B cell (primary cell): ENCODE measurements around the gene LMAN1L. TPM values are rescaled to one million over a fixed set of nuclear protein-coding genes. Genes with fewer than 3 reads are reported as not detected.

Experiments
- ATAC-seq: fragments of 200-7000 bp; cut with Tn5 transposase; one replicate; pipeline ENCODE4 v1.10.0; 2021; ENCODE audit warnings: low read depth, mild to moderate bottlenecking, moderate number of reproducible peaks, moderate library complexity
- CTCF ChIA-PET: fragments of 350-600 bp; sonication (Branson Sonifier 250); formaldehyde crosslinking; loops from one replicate; lab custom pipeline; 2021; ENCODE audit warnings: antibody characterized with exemption, inconsistent platforms; lab: Charles Lee
- POLR2A ChIA-PET: fragments of 350-600 bp; sonication (Branson Sonifier 250); formaldehyde crosslinking; loops from one replicate; lab custom pipeline; 2021; ENCODE audit warnings: antibody characterized with exemption; lab: Charles Lee
- DNase-seq: peaks from one replicate; pipeline ENCODE4 v3.0.0; 2013
- H2AFZ ChIP-seq: 2 replicates; pipeline ENCODE4 v1.6.1; 2012; ENCODE audit warnings: mild to moderate bottlenecking, low read depth, low read length; ENCODE audit not compliant: insufficient read depth, poor library complexity, severe bottlenecking
- H3K27ac ChIP-seq, 2 donors: 1 replicate in 1 of 2; 2 replicates in 1 of 2; pipeline ENCODE4 v1.5.1; 2012 to 2013; ENCODE audit warnings: low read length in 2 of 2, mild to moderate bottlenecking in 2 of 2, moderate library complexity in 1 of 2
- H3K27me3 ChIP-seq, 4 experiments: fragments of 200-600 bp in 1 of 4; sonication (generic) in 1 of 4; replicated peaks in 1 of 4; 1 replicate in 2 of 4; 2 replicates in 2 of 4; pipeline versions ENCODE4 v1.6.1 to v1.7.0; 2013 to 2016; ENCODE audit warnings: low read length in 3 of 4, mild to moderate bottlenecking in 2 of 4, mixed read lengths in 1 of 4, moderate library complexity in 1 of 4; ENCODE audit not compliant: insufficient read depth in 4 of 4, control insufficient read depth in 3 of 4; ENCODE audit errors: control extremely low read depth in 1 of 4
- H3K36me3 ChIP-seq, 2 experiments: replicated peaks in 1 of 2; 1 replicate in 1 of 2; 2 replicates in 1 of 2; pipeline versions ENCODE4 v1.6.1 to v1.7.1; 2013; ENCODE audit warnings: low read length in 1 of 2; ENCODE audit not compliant: insufficient read depth in 2 of 2, control insufficient read depth in 1 of 2; ENCODE audit errors: control extremely low read depth in 1 of 2, extremely low read depth in 1 of 2
- H3K4me1 ChIP-seq, 2 donors: fragments of 200-600 bp in 1 of 2; sonication (generic) in 1 of 2; 1 replicate in 1 of 2; 2 replicates in 1 of 2; pipeline versions ENCODE4 v1.5.1 to v1.6.1; 2013 to 2017; ENCODE audit warnings: low read length in 2 of 2; ENCODE audit not compliant: control insufficient read depth in 2 of 2, insufficient read depth in 2 of 2
- H3K4me2 ChIP-seq: replicated peaks from 2 replicates; pipeline ENCODE3; 2012; ENCODE audit warnings: mild to moderate bottlenecking, low read depth, low read length; ENCODE audit not compliant: poor library complexity, severe bottlenecking
- H3K4me3 ChIP-seq, 5 experiments: fragments of 200-600 bp in 1 of 5; sonication (generic) in 1 of 5; 1 replicate in 3 of 5; 2 replicates in 2 of 5; pipeline versions ENCODE4 v1.5.1 to v1.7.0; 2011 to 2016; ENCODE audit warnings: low read length in 4 of 5, mild to moderate bottlenecking in 4 of 5, low read depth in 2 of 5, control low read depth in 1 of 5, moderate library complexity in 1 of 5; ENCODE audit not compliant: insufficient read depth in 1 of 5; ENCODE audit errors: control extremely low read depth in 1 of 5, extremely low read depth in 1 of 5
- H3K79me2 ChIP-seq: fragments of 200-600 bp; sonication (generic); one replicate; pipeline ENCODE4 v1.6.0; 2016; ENCODE audit warnings: low read length; ENCODE audit not compliant: control insufficient read depth, insufficient read depth
- H3K9ac ChIP-seq: fragments of 200-600 bp; sonication (generic); 2 replicates; pipeline ENCODE4 v1.6.1; 2017; ENCODE audit warnings: mild to moderate bottlenecking, low read length, moderate library complexity
- H3K9me3 ChIP-seq, 3 donors: one replicate each; pipeline versions ENCODE4 v1.6.1 to v1.7.1; 2013; ENCODE audit warnings: low read length in 2 of 3; ENCODE audit not compliant: control insufficient read depth in 2 of 3, insufficient read depth in 1 of 3; ENCODE audit errors: control extremely low read depth in 1 of 3
- H4K20me1 ChIP-seq: 2 replicates; pipeline ENCODE4 v1.6.0; 2012; ENCODE audit warnings: mild to moderate bottlenecking, low read length; ENCODE audit not compliant: insufficient read depth, control insufficient read depth, poor library complexity, severe bottlenecking
- H3K27ac Mint-ChIP-seq: one replicate; pipeline ENCODE4 v1.8.0; 2021; ENCODE audit warnings: mixed read lengths
- H3K27me3 Mint-ChIP-seq: one replicate; pipeline ENCODE4 v1.8.0; 2021; ENCODE audit warnings: mixed read lengths
- H3K4me1 Mint-ChIP-seq: one replicate; pipeline ENCODE4 v1.8.0; 2021; ENCODE audit warnings: mixed read lengths
- H3K4me3 Mint-ChIP-seq: one replicate; pipeline ENCODE4 v1.8.0; 2021; ENCODE audit warnings: mixed read lengths
- H3K9me3 Mint-ChIP-seq: one replicate; pipeline ENCODE4 v1.8.0; 2022; ENCODE audit warnings: mixed read lengths; ENCODE audit not compliant: insufficient read depth
- CTCF ChIP-seq: fragments of 200-600 bp; IDR thresholded peaks from one replicate; pipeline ENCODE4 v1.8.0; 2022; ENCODE audit warnings: antibody characterized with exemption, mild to moderate bottlenecking
- EZH2 ChIP-seq: IDR thresholded peaks from 2 replicates; pipeline ENCODE4 v1.6.1; 2012; ENCODE audit warnings: borderline replicate concordance, low read depth, mild to moderate bottlenecking, moderate library complexity, low read length; ENCODE audit not compliant: insufficient read depth, poor library complexity, severe bottlenecking
- WGBS: methylation state at CpG from one replicate; pipeline ENCODE4 v1.1.5; 2013; ENCODE audit warnings: missing lambda C conversion rate; ENCODE audit not compliant: insufficient coverage; 5-methylcytosine and 5-hydroxymethylcytosine counted together
- intact Hi-C: fragments of 100-400 bp; cut with micrococcal nuclease; formaldehyde crosslinking; loops from one replicate; pipeline ENCODE4 v1.10.0; 2022
- polyA plus RNA-seq: library from polyadenylated mRNA; depleted of rRNA; stranded (reverse); fragments of >200 nt; gene quantifications from 2 replicates; pipeline ENCODE4 v1.2.3, GENCODE V29; 2012
- total RNA-seq, 2 donors: library from RNA; stranded (reverse); fragments of 120-200 nt in 1 of 2; gene quantifications; 1 replicate in 1 of 2; 2 replicates in 1 of 2; pipeline versions ENCODE4 v1.2.3 to v1.2.4, GENCODE V29; 2013 to 2022

The LMAN1L gene
- total and polyA plus RNA-seq, 2 donors (not counting 1 experiment from before 2014, with no cell fraction given), result 0.60 to 1.1 TPM

DNA sequence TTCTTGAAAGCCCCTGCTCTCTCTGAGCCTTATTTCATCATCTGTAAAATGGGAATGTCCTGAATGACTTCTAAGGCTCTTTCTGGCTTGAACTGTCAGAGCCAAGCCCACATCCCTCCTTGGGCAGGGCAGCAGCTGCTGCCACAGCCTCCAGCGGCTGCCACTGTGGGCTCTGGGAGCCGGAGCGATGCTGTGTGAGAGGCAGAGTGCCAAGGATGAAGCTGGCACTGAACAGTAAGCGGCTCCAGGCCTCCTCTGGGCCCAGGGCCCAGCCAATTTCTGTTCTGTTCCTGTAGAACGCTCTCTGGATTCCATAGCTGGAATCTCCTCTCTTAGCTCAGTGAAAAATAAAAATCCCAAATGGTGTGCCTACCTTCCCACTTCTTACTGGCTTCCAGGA, 18.2 kb downstream of the LMAN1L start:
- peaks cover 8% of the 10 kb centered on the region for H3K4me1 Mint-ChIP-seq
- H3K4me3 Mint-ChIP-seq, result no peak overlapping the region
- H3K27ac Mint-ChIP-seq, result no peak overlapping the region
- DNase-seq (no peak), ATAC-seq (no peak)
- H3K36me3 ChIP-seq, result no peaks in the 10 kb centered on the region
- peaks cover 4% of the 10 kb centered on the region for H4K20me1 ChIP-seq
- peaks cover 0 to 35% (median 13%) of the 10 kb centered on the region in 4 experiments for H3K27me3 ChIP-seq
- 93% methylated on average over 5 of the region's 5 CpGs for WGBS
- intact Hi-C loops, result no loop called here
- POLR2A ChIA-PET, result no interaction called here
- no peaks in the 10 kb centered on the region for H3K9me3 Mint-ChIP-seq
- no peaks in the 10 kb centered on the region for H3K79me2 ChIP-seq
- TF ChIP-seq CTCF (no peak), EZH2 (no peak)
- no peak overlapping the region for H3K27ac ChIP-seq
- H3K4me1 ChIP-seq, result peaks cover 5 to 19% of the 10 kb centered on the region in 2 donors
- no peak overlapping the region for H2AFZ ChIP-seq
- H3K4me2 ChIP-seq, result no peak overlapping the region
- no peak overlapping the region for H3K9ac ChIP-seq
- peaks cover 0 to 16% (median 0%) of the 10 kb centered on the region in 3 donors for H3K9me3 ChIP-seq
- peaks cover 24% of the 10 kb centered on the region for H3K27me3 Mint-ChIP-seq
- no peak overlapping the region for H3K4me3 ChIP-seq
- CTCF ChIA-PET, result interaction anchor here (6.6 kb wide), 1 partner anchor 61 kb away, joined by 46 read pairs; no protein-coding TSS in a partner anchor

DNA sequence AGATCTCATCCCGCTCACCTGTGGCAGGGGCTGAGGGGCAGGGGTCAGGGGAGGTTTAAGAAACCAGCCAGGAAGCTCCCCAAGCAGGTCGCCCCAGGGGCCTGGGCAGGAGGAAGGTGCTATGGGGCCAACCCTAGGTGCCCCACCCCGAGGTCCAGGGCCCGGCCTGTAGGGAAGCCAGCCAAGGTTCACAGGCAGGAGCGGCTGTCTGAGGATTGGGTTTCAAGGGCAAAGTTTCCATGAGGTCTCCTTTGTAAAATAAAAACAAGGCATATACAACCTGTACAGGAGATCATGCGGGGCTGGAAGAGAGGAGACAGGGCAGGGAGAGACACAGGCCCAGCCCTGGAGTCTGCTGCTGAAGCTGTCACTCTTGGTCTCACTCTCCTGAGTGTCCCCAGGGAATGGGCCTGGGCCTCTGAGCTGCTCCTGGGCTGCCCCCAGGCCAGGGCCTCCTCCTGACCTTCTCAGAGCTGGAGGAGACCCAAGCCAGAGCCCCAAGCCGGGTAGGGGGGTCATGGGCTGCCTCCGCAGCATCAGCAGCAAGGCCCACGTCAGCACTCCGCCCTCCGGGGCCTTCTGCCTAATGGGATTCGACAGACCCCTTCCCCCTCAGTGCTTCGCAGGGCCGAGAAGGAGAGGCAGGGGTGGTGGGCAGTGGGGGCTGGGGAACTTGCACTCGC, 19.3 kb downstream of the LMAN1L start:
- Histone ChIP-seq H3K4me2 (no peak overlapping the region), H2AFZ (no peak overlapping the region), H3K27me3 (peaks cover 0 to 25% (median 11%) of the 10 kb centered on the region in 4 experiments), H3K4me1 (peaks cover under 1 to 15% of the 10 kb centered on the region in 2 donors), H4K20me1 (no peaks in the 10 kb centered on the region), H3K9me3 (peaks cover 0 to 11% (median 0%) of the 10 kb centered on the region in 3 donors), H3K4me3 (no peak overlapping the region), H3K79me2 (no peaks in the 10 kb centered on the region), H3K9ac (no peak overlapping the region), H3K27ac (no peak overlapping the region), H3K36me3 (peaks cover 0 to 2% of the 10 kb centered on the region in 2 experiments)
- H3K4me1 Mint-ChIP-seq, result peaks cover 8% of the 10 kb centered on the region
- intact Hi-C loops, result no loop called here
- H3K4me3 Mint-ChIP-seq, result no peak overlapping the region
- no peak overlapping the region for H3K27ac Mint-ChIP-seq
- H3K9me3 Mint-ChIP-seq, result no peaks in the 10 kb centered on the region
- TF ChIP-seq EZH2, result no peak
- TF ChIP-seq CTCF, result no peak
- DNase-seq, result no peak
- H3K27me3 Mint-ChIP-seq, result peaks cover 24% of the 10 kb centered on the region
- CTCF ChIA-PET, result interaction anchor here (6.6 kb wide), 1 partner anchor 62 kb away, joined by 46 read pairs; no protein-coding TSS in a partner anchor
- POLR2A ChIA-PET, result no interaction called here
- no peak for ATAC-seq
- 94% methylated on average over 10 of the region's 15 CpGs for WGBS
